ENCODE data around the gene RXYLT1.

The RXYLT1 gene

GRCh38 chr12:63848450-63848849 lies 68.7 kb downstream of the RXYLT1 start:
- no peak for DNase-seq (ENCODE audit: extremely low read depth, insufficient read length)
- no peak overlapping the region for H3K4me3 ChIP-seq (replicated peaks; ENCODE audit: low read depth, low read length)
- H3K27me3 ChIP-seq (replicated peaks; ENCODE audit: control insufficient read depth, insufficient read depth, low read length): peaks cover 2% of the 10 kb centered on the region
- no peaks in the 10 kb centered on the region for H3K36me3 ChIP-seq (ENCODE audit: control insufficient read depth, insufficient read depth, low read length)
- TF ChIP-seq CTCF (IDR thresholded peaks at IDR 0.05; ENCODE audit: insufficient read depth, low read length, poor library complexity, severe bottlenecking): no peak

GRCh38 chr12:63849106-63849620 lies 69.5 kb downstream of the RXYLT1 start:
- H3K27me3 ChIP-seq (replicated peaks; ENCODE audit: control insufficient read depth, insufficient read depth, low read length): peaks cover 2% of the 10 kb centered on the region
- no peaks in the 10 kb centered on the region for H3K36me3 ChIP-seq (ENCODE audit: control insufficient read depth, insufficient read depth, low read length)
- DNase-seq (ENCODE audit: extremely low read depth, insufficient read length): no peak
- no peak overlapping the region for H3K4me3 ChIP-seq (replicated peaks; ENCODE audit: low read depth, low read length)
- no peak for TF ChIP-seq CTCF (IDR thresholded peaks at IDR 0.05; ENCODE audit: insufficient read depth, low read length, poor library complexity, severe bottlenecking)

- H3K27me3 ChIP-seq (replicated peaks; ENCODE audit: control insufficient read depth, insufficient read depth, low read length): peaks cover under 1% of the 10 kb centered on the region
- no peak for DNase-seq (ENCODE audit: extremely low read depth, insufficient read length)
- no peaks in the 10 kb centered on the region for H3K36me3 ChIP-seq (ENCODE audit: control insufficient read depth, insufficient read depth, low read length)
- H3K4me3 ChIP-seq (replicated peaks; ENCODE audit: low read depth, low read length): no peak overlapping the region
- no peak for TF ChIP-seq CTCF (IDR thresholded peaks at IDR 0.05; ENCODE audit: insufficient read depth, low read length, poor library complexity, severe bottlenecking)
Observed at GRCh38 chr12:63849641-63850040, 69.9 kb downstream of the RXYLT1 start.

- DNase-seq (ENCODE audit: extremely low read depth, insufficient read length): no peak
- no peak overlapping the region for H3K4me3 ChIP-seq (replicated peaks; ENCODE audit: low read depth, low read length)
- no peak for TF ChIP-seq CTCF (IDR thresholded peaks at IDR 0.05; ENCODE audit: insufficient read depth, low read length, poor library complexity, severe bottlenecking)
- no peaks in the 10 kb centered on the region for H3K36me3 ChIP-seq (ENCODE audit: control insufficient read depth, insufficient read depth, low read length)
- H3K27me3 ChIP-seq (replicated peaks; ENCODE audit: control insufficient read depth, insufficient read depth, low read length): no peaks in the 10 kb centered on the region
Observed at GRCh38 chr12:63853978-63854377, 74.3 kb downstream of the RXYLT1 start.

GRCh38 chr12:63855299-63855698 lies 75.6 kb downstream of the RXYLT1 start:
- H3K4me3 ChIP-seq (replicated peaks; ENCODE audit: low read depth, low read length): no peak overlapping the region
- no peaks in the 10 kb centered on the region for H3K36me3 ChIP-seq (ENCODE audit: control insufficient read depth, insufficient read depth, low read length)
- TF ChIP-seq CTCF (IDR thresholded peaks at IDR 0.05; ENCODE audit: insufficient read depth, low read length, poor library complexity, severe bottlenecking): no peak
- H3K27me3 ChIP-seq (replicated peaks; ENCODE audit: control insufficient read depth, insufficient read depth, low read length): no peaks in the 10 kb centered on the region
- no peak for DNase-seq (ENCODE audit: extremely low read depth, insufficient read length)

All from GM06990 (cell line).